ENCODE measurements around the gene RPGRIP1L.

The RPGRIP1L gene

GRCh38 chr16:53703590-53704444 lies at the start of gene RPGRIP1L, which contains the start of gene FTO:
Gene RPGRIP1L (minus strand): TSS chr16:53703859. CDS start chr16:53700723, 3,136 bp downstream.
Gene FTO (plus strand): TSS chr16:53704156.
- DNase-seq (ENCODE audit: low read depth, low spot score) = peak; percentile 97

- no peak for DNase-seq (ENCODE audit: low read depth, low spot score)
Observed at GRCh38 chr16:53753431-53753830, 49.8 kb upstream of the RPGRIP1L start.

- no peak for DNase-seq (ENCODE audit: low read depth, low spot score)
Observed at GRCh38 chr16:53752560-53752959, 48.9 kb upstream of the RPGRIP1L start.

- DNase-seq (ENCODE audit: low read depth, low spot score) = no peak
Observed at GRCh38 chr16:53745753-53746266, 42.2 kb upstream of the RPGRIP1L start.

GRCh38 chr16:53745086-53745485 lies 41.4 kb upstream of the RPGRIP1L start:
- no peak for DNase-seq (ENCODE audit: low read depth, low spot score)

- DNase-seq (ENCODE audit: low read depth, low spot score) = no peak
Observed at GRCh38 chr16:53744449-53744848, 40.8 kb upstream of the RPGRIP1L start.

GRCh38 chr16:53743149-53743566 lies 39.5 kb upstream of the RPGRIP1L start:
- DNase-seq (ENCODE audit: low read depth, low spot score) = no peak

- DNase-seq (ENCODE audit: low read depth, low spot score) = no peak
Observed at GRCh38 chr16:53741546-53741945, 37.9 kb upstream of the RPGRIP1L start.

GRCh38 chr16:53740933-53741531 lies 37.4 kb upstream of the RPGRIP1L start:
- no peak for DNase-seq (ENCODE audit: low read depth, low spot score)

GRCh38 chr16:53740476-53740875 lies 36.8 kb upstream of the RPGRIP1L start:
- no peak for DNase-seq (ENCODE audit: low read depth, low spot score)

- no peak for DNase-seq (ENCODE audit: low read depth, low spot score)
Observed at GRCh38 chr16:53737552-53737951, 33.9 kb upstream of the RPGRIP1L start.

GRCh38 chr16:53736297-53736696 lies 32.6 kb upstream of the RPGRIP1L start:
- DNase-seq (ENCODE audit: low read depth, low spot score) = no peak

- no peak for DNase-seq (ENCODE audit: low read depth, low spot score)
Observed at GRCh38 chr16:53734908-53735307, 31.2 kb upstream of the RPGRIP1L start.

GRCh38 chr16:53732296-53732929 lies 28.8 kb upstream of the RPGRIP1L start:
- DNase-seq (ENCODE audit: low read depth, low spot score) = no peak

GRCh38 chr16:53730693-53731092 lies 27.0 kb upstream of the RPGRIP1L start:
- no peak for DNase-seq (ENCODE audit: low read depth, low spot score)

GRCh38 chr16:53726625-53727024 lies 23.0 kb upstream of the RPGRIP1L start:
- no peak for DNase-seq (ENCODE audit: low read depth, low spot score)

GRCh38 chr16:53721017-53721416 lies 17.4 kb upstream of the RPGRIP1L start:
- DNase-seq (ENCODE audit: low read depth, low spot score) = no peak

- DNase-seq (ENCODE audit: low read depth, low spot score) = no peak
Observed at GRCh38 chr16:53717577-53717976, 13.9 kb upstream of the RPGRIP1L start.

- DNase-seq (ENCODE audit: low read depth, low spot score) = no peak
Observed at GRCh38 chr16:53715023-53715384, 11.3 kb upstream of the RPGRIP1L start.

- no peak for DNase-seq (ENCODE audit: low read depth, low spot score)
Observed at GRCh38 chr16:53714205-53715022, 10.8 kb upstream of the RPGRIP1L start.

- no peak for DNase-seq (ENCODE audit: low read depth, low spot score)
Observed at GRCh38 chr16:53713403-53714204, 9.9 kb upstream of the RPGRIP1L start.

All from brain pericyte (primary cell).